HG03442 (cell line): ENCODE results near the gene RPL15.
"Not testable (repeated sequence)": the region's sequence is repeated elsewhere in the genome, so short reads cannot be mapped to it uniquely, and the experiment has no call there.

Source experiments
- ATAC-seq: cut with Tn5 transposase; IDR thresholded peaks from one replicate; pipeline ENCODE4 v1.9.1; 2021; ENCODE audit warnings: mild to moderate bottlenecking, moderate library complexity; ENCODE audit not compliant: unreplicated experiment

The RPL15 gene

GRCh38 chr3:23916886-23917678 is at the start of gene RPL15, which contains the start of gene NKIRAS1:
TSS of gene RPL15 (plus strand) at chr3:23917132. CDS start at chr3:23917860, 728 bp downstream.
TSS of gene NKIRAS1 (minus strand) at chr3:23916990. CDS start at chr3:23910904, 6,086 bp downstream.
- peak; percentile 91 for ATAC-seq

GRCh38 chr3:23867400-23867799 is 49.5 kb upstream of the RPL15 start:
- no peak for ATAC-seq

- no peak for ATAC-seq
Measured at GRCh38 chr3:23867838-23868237, 49.1 kb upstream of the RPL15 start.

GRCh38 chr3:23869977-23870662 is 46.8 kb upstream of the RPL15 start:
- ATAC-seq, result no peak

- not testable (repeated sequence) for ATAC-seq
Measured at GRCh38 chr3:23870663-23871043, 46.3 kb upstream of the RPL15 start.

- not testable (repeated sequence) for ATAC-seq
Measured at GRCh38 chr3:23871361-23871760, 45.6 kb upstream of the RPL15 start.

- ATAC-seq, result no peak
Measured at GRCh38 chr3:23872330-23872729, 44.6 kb upstream of the RPL15 start.

- no peak for ATAC-seq
Measured at GRCh38 chr3:23873941-23874340, 43.0 kb upstream of the RPL15 start.

- ATAC-seq, result no peak
Measured at GRCh38 chr3:23874359-23875112, 42.4 kb upstream of the RPL15 start.

GRCh38 chr3:23875113-23875725 is 41.7 kb upstream of the RPL15 start:
- no peak for ATAC-seq

GRCh38 chr3:23876923-23877322 is 40.0 kb upstream of the RPL15 start:
- ATAC-seq, result no peak

GRCh38 chr3:23877329-23877980 is 39.5 kb upstream of the RPL15 start:
- no peak for ATAC-seq

GRCh38 chr3:23879485-23879884 is 37.4 kb upstream of the RPL15 start:
- ATAC-seq, result no peak

GRCh38 chr3:23880703-23881339 is 36.1 kb upstream of the RPL15 start:
- no peak for ATAC-seq

GRCh38 chr3:23881993-23882392 is 34.9 kb upstream of the RPL15 start:
- not testable (repeated sequence) for ATAC-seq

- no peak for ATAC-seq
Measured at GRCh38 chr3:23882487-23882918, 34.4 kb upstream of the RPL15 start.

- no peak for ATAC-seq
Measured at GRCh38 chr3:23884481-23884880, 32.5 kb upstream of the RPL15 start.

- no peak for ATAC-seq
Measured at GRCh38 chr3:23885210-23885609, 31.7 kb upstream of the RPL15 start.

GRCh38 chr3:23886311-23886710 is 30.6 kb upstream of the RPL15 start:
- no peak for ATAC-seq
